Measurements from ENCODE around the gene ALDH2. TPM values are rescaled to one million over a fixed set of nuclear protein-coding genes. Genes with fewer than 3 reads are reported as not detected.
A peak's percentile ranks its signal among the peaks of the same experiment; 100 is the strongest.

The ALDH2 gene
- total and polyA plus RNA-seq, 9 of the 15 experiments (the other 6 are each of a cell fraction or from before 2014, with no cell fraction given) = 1.9 to 22.5 (median 12.2) TPM

GRCh38 chr12:111756681-111757080 lies 10.1 kb upstream of the ALDH2 start:
- intact Hi-C loops (cut with micrococcal nuclease) = no loop called here
- Histone ChIP-seq H3K9me1 (ENCODE audit: control insufficient read depth, insufficient read depth, low read length) (no peaks in the 10 kb centered on the region), H3K4me3 (no peak overlapping the region), H3K9me3 (replicated peaks; ENCODE audit: control insufficient read depth, insufficient read depth, low read depth, low read length) (no peaks in the 10 kb centered on the region), H3K36me3 (ENCODE audit: control insufficient read depth, insufficient read depth, low read length) (no peaks in the 10 kb centered on the region), H3K27me3 (ENCODE audit: control insufficient read depth in 2 of 2, insufficient read depth in 2 of 2, low read length in 2 of 2) (no peaks in the 10 kb centered on the region), H3K27ac (ENCODE audit: extremely low read depth, low read depth, low read length) (no peak overlapping the region), H3K4me2 (ENCODE audit: insufficient read depth, low read length) (no peak overlapping the region), H4K20me1 (replicated peaks; ENCODE audit: control insufficient read depth, insufficient read depth, low read length) (no peaks in the 10 kb centered on the region), H3K9ac (ENCODE audit: insufficient read depth in 1 of 2, low read depth in 2 of 2, low read length in 2 of 2) (peak overlapping the region in 1 of 2 experiments; percentile 36; a peak in 1 of 4 replicates), H2AFZ (ENCODE audit: low read depth, low read length) (no peak overlapping the region), H3K4me1 (replicated peaks in 1 of 2; ENCODE audit: control insufficient read depth in 2 of 2, insufficient read depth in 2 of 2, low read length in 2 of 2) (peaks cover 10 to 31% of the 10 kb centered on the region in 2 experiments; a peak in 3 of 5 replicates), H3K79me2 (ENCODE audit: control insufficient read depth, insufficient read depth, low read length) (no peaks in the 10 kb centered on the region)
- 81% methylated on average over 7 of the region's 7 CpGs for WGBS (ENCODE audit: insufficient coverage, low coverage, missing lambda C conversion rate)
- ATAC-seq = no peak
- ChIA-PET POLR2A (interaction anchor here (0.9 kb wide), 1 partner anchor 12 kb away, joined by 3 read pairs; no protein-coding TSS in a partner anchor), CTCF (ENCODE audit: low intra/inter-chr PET ratio) (interaction anchor here (0.5 kb wide), 1 partner anchor 911 kb away, joined by 3 read pairs; no protein-coding TSS in a partner anchor)
- TF ChIP-seq ZNF507 (tag; conservative IDR thresholded peaks at IDR 0.05) (no peak), E2F3 (CRISPR knock-in tag; IDR thresholded peaks at IDR 0.05) (no peak), ZBTB8A (IDR thresholded peaks at IDR 0.05; ENCODE audit: partially characterized antibody) (no peak), TEAD2 (tag; IDR thresholded peaks at IDR 0.05) (no peak), NCOA4 (IDR thresholded peaks at IDR 0.05; ENCODE audit: partially characterized antibody) (no peak), ZNF277 (CRISPR knock-in tag; IDR thresholded peaks at IDR 0.05; ENCODE audit: borderline replicate concordance) (no peak), POLR2A (conservative IDR thresholded peaks at IDR 0.05) (no peak), ZKSCAN8 (CRISPR knock-in tag; IDR thresholded peaks at IDR 0.05) (no peak), CREB3L1 (IDR thresholded peaks at IDR 0.05; ENCODE audit: borderline replicate concordance, low read depth) (no peak), NFIC (IDR thresholded peaks at IDR 0.05) (no peak), ZNF785 (CRISPR knock-in tag; IDR thresholded peaks at IDR 0.05) (no peak), ZNF41 (CRISPR knock-in tag; conservative IDR thresholded peaks at IDR 0.05) (no peak), U2AF2 (optimal IDR thresholded peaks at IDR 0.05; ENCODE audit: low read depth, low read length) (no peak), TBP (optimal IDR thresholded peaks at IDR 0.05; ENCODE audit: low read depth, low read length) (no peak), ZNF232 (CRISPR knock-in tag; IDR thresholded peaks at IDR 0.05) (no peak), RBFOX2 (IDR thresholded peaks at IDR 0.05; ENCODE audit: low read depth, low read length) (no peak), PHF8 (IDR thresholded peaks at IDR 0.05; ENCODE audit: borderline replicate concordance, low read length) (no peak)
- TF ChIP-seq, protein P1, sequence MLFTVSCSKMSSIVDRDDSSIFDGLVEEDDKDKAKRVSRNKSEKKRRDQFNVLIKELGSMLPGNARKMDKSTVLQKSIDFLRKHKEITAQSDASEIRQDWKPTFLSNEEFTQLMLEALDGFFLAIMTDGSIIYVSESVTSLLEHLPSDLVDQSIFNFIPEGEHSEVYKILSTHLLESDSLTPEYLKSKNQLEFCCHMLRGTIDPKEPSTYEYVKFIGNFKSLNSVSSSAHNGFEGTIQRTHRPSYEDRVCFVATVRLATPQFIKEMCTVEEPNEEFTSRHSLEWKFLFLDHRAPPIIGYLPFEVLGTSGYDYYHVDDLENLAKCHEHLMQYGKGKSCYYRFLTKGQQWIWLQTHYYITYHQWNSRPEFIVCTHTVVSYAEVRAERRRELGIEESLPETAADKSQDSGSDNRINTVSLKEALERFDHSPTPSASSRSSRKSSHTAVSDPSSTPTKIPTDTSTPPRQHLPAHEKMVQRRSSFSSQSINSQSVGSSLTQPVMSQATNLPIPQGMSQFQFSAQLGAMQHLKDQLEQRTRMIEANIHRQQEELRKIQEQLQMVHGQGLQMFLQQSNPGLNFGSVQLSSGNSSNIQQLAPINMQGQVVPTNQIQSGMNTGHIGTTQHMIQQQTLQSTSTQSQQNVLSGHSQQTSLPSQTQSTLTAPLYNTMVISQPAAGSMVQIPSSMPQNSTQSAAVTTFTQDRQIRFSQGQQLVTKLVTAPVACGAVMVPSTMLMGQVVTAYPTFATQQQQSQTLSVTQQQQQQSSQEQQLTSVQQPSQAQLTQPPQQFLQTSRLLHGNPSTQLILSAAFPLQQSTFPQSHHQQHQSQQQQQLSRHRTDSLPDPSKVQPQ (CRISPR knock-in tag; IDR thresholded peaks at IDR 0.05; ENCODE audit: borderline replicate concordance) = no peak
- FAIRE-seq = no peak
- no TSS peak for BruUV-seq (replicated peaks)
- DNase-seq (ENCODE audit: extremely low read depth in 1 of 4, low spot score in 3 of 4) = no peak
- in situ Hi-C loops (cut with MboI) = no loop called here

Measured in K562 (cell line).